Measurements from ENCODE around the gene ALDH1L1.

The ALDH1L1 gene

GRCh38 chr3:126208606-126209256, 28.3 kb upstream of the ALDH1L1 start:
- no peak overlapping the region for H3K27ac ChIP-seq (ENCODE audit: low read depth in 2 of 2, low read length in 2 of 2)
- no peak overlapping the region for H3K4me3 ChIP-seq (ENCODE audit: low read length in 2 of 2)
- no peak overlapping the region for H3K9ac ChIP-seq (ENCODE audit: low read depth in 1 of 2, low read length in 2 of 2)
- H3K4me1 ChIP-seq (ENCODE audit: control insufficient read depth in 2 of 2, insufficient read depth in 2 of 2, low read length in 2 of 2) = peaks cover 12 to 15% of the 10 kb centered on the region in 2 donors
- no peaks in the 10 kb centered on the region for H3K36me3 ChIP-seq (ENCODE audit: control insufficient read depth in 2 of 2, insufficient read depth in 2 of 2, low read length in 2 of 2)
- H3K27me3 ChIP-seq (ENCODE audit: control insufficient read depth in 2 of 2, insufficient read depth in 2 of 2, low read length in 2 of 2) = peaks cover 9 to 11% of the 10 kb centered on the region in 2 donors
- no peaks in the 10 kb centered on the region for H3K9me3 ChIP-seq (ENCODE audit: control insufficient read depth in 2 of 2, low read length in 2 of 2)

GRCh38 chr3:126208182-126208581, 27.8 kb upstream of the ALDH1L1 start:
- Histone ChIP-seq H3K36me3 (ENCODE audit: control insufficient read depth in 2 of 2, insufficient read depth in 2 of 2, low read length in 2 of 2) (no peaks in the 10 kb centered on the region), H3K4me3 (ENCODE audit: low read length in 2 of 2) (no peak overlapping the region), H3K9me3 (ENCODE audit: control insufficient read depth in 2 of 2, low read length in 2 of 2) (no peaks in the 10 kb centered on the region), H3K9ac (ENCODE audit: low read depth in 1 of 2, low read length in 2 of 2) (no peak overlapping the region), H3K27me3 (ENCODE audit: control insufficient read depth in 2 of 2, insufficient read depth in 2 of 2, low read length in 2 of 2) (peaks cover 5 to 6% of the 10 kb centered on the region in 2 donors), H3K27ac (ENCODE audit: low read depth in 2 of 2, low read length in 2 of 2) (no peak overlapping the region), H3K4me1 (ENCODE audit: control insufficient read depth in 2 of 2, insufficient read depth in 2 of 2, low read length in 2 of 2) (peaks cover 7 to 10% of the 10 kb centered on the region in 2 donors)

GRCh38 chr3:126207166-126207565, 26.8 kb upstream of the ALDH1L1 start:
- peaks cover 6 to 7% of the 10 kb centered on the region in 2 donors for H3K4me1 ChIP-seq (ENCODE audit: control insufficient read depth in 2 of 2, insufficient read depth in 2 of 2, low read length in 2 of 2)
- H3K9me3 ChIP-seq (ENCODE audit: control insufficient read depth in 2 of 2, low read length in 2 of 2) = no peaks in the 10 kb centered on the region
- no peak overlapping the region for H3K9ac ChIP-seq (ENCODE audit: low read depth in 1 of 2, low read length in 2 of 2)
- no peak overlapping the region for H3K4me3 ChIP-seq (ENCODE audit: low read length in 2 of 2)
- no peaks in the 10 kb centered on the region for H3K36me3 ChIP-seq (ENCODE audit: control insufficient read depth in 2 of 2, insufficient read depth in 2 of 2, low read length in 2 of 2)
- peaks cover under 1 to 3% of the 10 kb centered on the region in 2 donors for H3K27me3 ChIP-seq (ENCODE audit: control insufficient read depth in 2 of 2, insufficient read depth in 2 of 2, low read length in 2 of 2)
- H3K27ac ChIP-seq (ENCODE audit: low read depth in 2 of 2, low read length in 2 of 2) = no peak overlapping the region

GRCh38 chr3:126205717-126206655, 25.6 kb upstream of the ALDH1L1 start:
- H3K36me3 ChIP-seq (ENCODE audit: control insufficient read depth in 2 of 2, insufficient read depth in 2 of 2, low read length in 2 of 2) = no peaks in the 10 kb centered on the region
- H3K4me1 ChIP-seq (ENCODE audit: control insufficient read depth in 2 of 2, insufficient read depth in 2 of 2, low read length in 2 of 2) = peaks cover 6 to 7% of the 10 kb centered on the region in 2 donors
- H3K9me3 ChIP-seq (ENCODE audit: control insufficient read depth in 2 of 2, low read length in 2 of 2) = no peaks in the 10 kb centered on the region
- H3K9ac ChIP-seq (ENCODE audit: low read depth in 1 of 2, low read length in 2 of 2) = no peak overlapping the region
- no peaks in the 10 kb centered on the region for H3K27me3 ChIP-seq (ENCODE audit: control insufficient read depth in 2 of 2, insufficient read depth in 2 of 2, low read length in 2 of 2)
- no peak overlapping the region for H3K4me3 ChIP-seq (ENCODE audit: low read length in 2 of 2)
- H3K27ac ChIP-seq (ENCODE audit: low read depth in 2 of 2, low read length in 2 of 2) = no peak overlapping the region

GRCh38 chr3:126202680-126203079, 22.3 kb upstream of the ALDH1L1 start:
- H3K9ac ChIP-seq (ENCODE audit: low read depth in 1 of 2, low read length in 2 of 2) = no peak overlapping the region

GRCh38 chr3:126202276-126202675, 21.9 kb upstream of the ALDH1L1 start:
- Histone ChIP-seq H3K27ac (ENCODE audit: low read depth in 2 of 2, low read length in 2 of 2) (no peak overlapping the region), H3K36me3 (ENCODE audit: control insufficient read depth in 2 of 2, insufficient read depth in 2 of 2, low read length in 2 of 2) (no peaks in the 10 kb centered on the region), H3K4me3 (ENCODE audit: low read length in 2 of 2) (no peak overlapping the region), H3K9ac (ENCODE audit: low read depth in 1 of 2, low read length in 2 of 2) (no peak overlapping the region), H3K27me3 (ENCODE audit: control insufficient read depth in 2 of 2, insufficient read depth in 2 of 2, low read length in 2 of 2) (peaks cover 0 to 2% of the 10 kb centered on the region in 2 donors), H3K4me1 (ENCODE audit: control insufficient read depth in 2 of 2, insufficient read depth in 2 of 2, low read length in 2 of 2) (no peaks in the 10 kb centered on the region), H3K9me3 (ENCODE audit: control insufficient read depth in 2 of 2, low read length in 2 of 2) (no peaks in the 10 kb centered on the region)

More at GRCh38 chr3:126202680-126203079, 22.3 kb upstream of the ALDH1L1 start:
- Histone ChIP-seq H3K9me3 (ENCODE audit: control insufficient read depth in 2 of 2, low read length in 2 of 2) (no peaks in the 10 kb centered on the region), H3K27me3 (ENCODE audit: control insufficient read depth in 2 of 2, insufficient read depth in 2 of 2, low read length in 2 of 2) (peaks cover 0 to 2% of the 10 kb centered on the region in 2 donors), H3K27ac (ENCODE audit: low read depth in 2 of 2, low read length in 2 of 2) (no peak overlapping the region), H3K4me1 (ENCODE audit: control insufficient read depth in 2 of 2, insufficient read depth in 2 of 2, low read length in 2 of 2) (no peaks in the 10 kb centered on the region), H3K4me3 (ENCODE audit: low read length in 2 of 2) (no peak overlapping the region), H3K36me3 (ENCODE audit: control insufficient read depth in 2 of 2, insufficient read depth in 2 of 2, low read length in 2 of 2) (no peaks in the 10 kb centered on the region)

GRCh38 chr3:126201168-126201567, 20.8 kb upstream of the ALDH1L1 start:
- Histone ChIP-seq H3K27me3 (ENCODE audit: control insufficient read depth in 2 of 2, insufficient read depth in 2 of 2, low read length in 2 of 2) (peaks cover 0 to 2% of the 10 kb centered on the region in 2 donors), H3K36me3 (ENCODE audit: control insufficient read depth in 2 of 2, insufficient read depth in 2 of 2, low read length in 2 of 2) (no peaks in the 10 kb centered on the region), H3K4me3 (ENCODE audit: low read length in 2 of 2) (no peak overlapping the region), H3K4me1 (ENCODE audit: control insufficient read depth in 2 of 2, insufficient read depth in 2 of 2, low read length in 2 of 2) (no peaks in the 10 kb centered on the region), H3K9ac (ENCODE audit: low read depth in 1 of 2, low read length in 2 of 2) (no peak overlapping the region), H3K9me3 (ENCODE audit: control insufficient read depth in 2 of 2, low read length in 2 of 2) (no peaks in the 10 kb centered on the region), H3K27ac (ENCODE audit: low read depth in 2 of 2, low read length in 2 of 2) (no peak overlapping the region)

GRCh38 chr3:126200534-126200933, 20.1 kb upstream of the ALDH1L1 start:
- Histone ChIP-seq H3K27me3 (ENCODE audit: control insufficient read depth in 2 of 2, insufficient read depth in 2 of 2, low read length in 2 of 2) (peaks cover 0 to 2% of the 10 kb centered on the region in 2 donors), H3K36me3 (ENCODE audit: control insufficient read depth in 2 of 2, insufficient read depth in 2 of 2, low read length in 2 of 2) (no peaks in the 10 kb centered on the region), H3K4me1 (ENCODE audit: control insufficient read depth in 2 of 2, insufficient read depth in 2 of 2, low read length in 2 of 2) (no peaks in the 10 kb centered on the region)

GRCh38 chr3:126199256-126199655, 18.9 kb upstream of the ALDH1L1 start:
- no peaks in the 10 kb centered on the region for H3K4me1 ChIP-seq (ENCODE audit: control insufficient read depth in 2 of 2, insufficient read depth in 2 of 2, low read length in 2 of 2)
- H3K27me3 ChIP-seq (ENCODE audit: control insufficient read depth in 2 of 2, insufficient read depth in 2 of 2, low read length in 2 of 2) = peaks cover 0 to 2% of the 10 kb centered on the region in 2 donors
- H3K4me3 ChIP-seq (ENCODE audit: low read length in 2 of 2) = no peak overlapping the region
- H3K9me3 ChIP-seq (ENCODE audit: control insufficient read depth in 2 of 2, low read length in 2 of 2) = no peaks in the 10 kb centered on the region
- no peak overlapping the region for H3K9ac ChIP-seq (ENCODE audit: low read depth in 1 of 2, low read length in 2 of 2)
- H3K36me3 ChIP-seq (ENCODE audit: control insufficient read depth in 2 of 2, insufficient read depth in 2 of 2, low read length in 2 of 2) = no peaks in the 10 kb centered on the region
- H3K27ac ChIP-seq (ENCODE audit: low read depth in 2 of 2, low read length in 2 of 2) = no peak overlapping the region

More at GRCh38 chr3:126200534-126200933, 20.1 kb upstream of the ALDH1L1 start:
- H3K4me3 ChIP-seq (ENCODE audit: low read length in 2 of 2) = no peak overlapping the region
- no peaks in the 10 kb centered on the region for H3K9me3 ChIP-seq (ENCODE audit: control insufficient read depth in 2 of 2, low read length in 2 of 2)
- no peak overlapping the region for H3K27ac ChIP-seq (ENCODE audit: low read depth in 2 of 2, low read length in 2 of 2)
- no peak overlapping the region for H3K9ac ChIP-seq (ENCODE audit: low read depth in 1 of 2, low read length in 2 of 2)

All from mucosa of rectum (tissue), 2 donors.